ENCODE data around the gene SURF2.

The SURF2 gene

DNA sequence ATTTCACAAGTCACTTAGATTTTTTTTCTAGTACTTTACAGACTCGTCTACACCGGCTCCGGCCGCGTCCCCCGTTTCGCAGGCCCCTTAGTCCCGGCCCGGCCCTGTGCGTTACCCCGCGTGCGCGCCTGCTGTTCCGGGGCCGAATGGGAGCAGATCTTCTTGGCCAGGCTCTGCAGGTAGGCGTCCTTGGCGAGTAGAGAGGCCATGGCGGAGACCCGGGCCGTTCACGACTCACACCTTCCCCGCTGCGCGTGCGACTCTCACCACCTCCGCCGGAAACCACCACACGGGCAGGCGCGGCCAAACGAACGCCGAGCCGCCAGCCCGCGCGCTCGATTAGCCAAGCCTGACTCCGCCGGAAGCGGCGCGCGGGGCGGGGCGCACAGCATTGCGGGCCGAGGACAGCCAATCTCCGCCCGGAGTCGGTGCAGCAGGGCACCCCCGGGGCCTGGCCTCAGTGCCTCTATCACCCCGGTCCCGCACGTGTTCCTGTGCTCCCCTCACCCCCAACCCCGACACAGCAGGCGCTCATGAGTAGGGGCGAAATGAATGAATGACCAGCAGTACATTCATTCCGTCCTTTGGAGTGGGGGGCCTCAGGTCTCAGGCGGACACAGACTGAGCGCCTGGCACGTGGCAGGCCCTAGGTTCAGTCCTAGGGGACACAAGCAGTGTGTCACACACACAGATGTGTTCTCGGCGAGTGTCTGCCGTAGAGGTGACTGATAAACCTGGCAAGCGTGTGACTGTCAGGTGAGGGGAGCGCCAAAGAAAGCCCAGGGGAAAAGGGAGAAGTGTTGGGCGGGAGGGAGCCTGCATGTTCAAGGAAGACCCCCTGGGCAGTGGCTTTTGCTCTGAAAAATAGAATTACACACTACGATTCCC is 20.2 kb upstream of the SURF2 start, which contains the start of gene SURF6:
SURF6 (minus strand) TSS at position 265 of the 888 bp plus-strand sequence; CDS start at position 209, 56 bp downstream.
- no peak for DNase-seq (ENCODE audit: low read depth)

DNA sequence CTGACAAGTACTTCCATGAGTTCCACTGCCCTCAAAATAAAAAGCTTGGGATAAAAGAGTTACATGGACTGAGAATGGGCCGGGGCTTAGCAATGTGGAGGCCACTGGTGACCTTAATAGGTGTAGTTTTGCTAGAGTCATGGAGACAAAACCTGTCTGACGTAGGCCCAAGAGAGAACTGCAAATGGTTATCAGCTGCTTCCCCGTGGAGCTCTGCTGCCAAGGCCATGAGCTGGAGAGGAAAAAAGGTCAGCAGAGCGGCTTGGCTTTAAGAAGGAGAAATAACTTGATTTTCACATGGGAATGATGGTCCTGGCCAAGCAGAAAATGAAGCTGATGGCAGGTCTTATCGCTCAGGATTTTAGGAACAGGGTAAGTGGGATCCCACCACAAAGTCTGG is 16.7 kb upstream of the SURF2 start:
- DNase-seq (ENCODE audit: low read depth), result no peak

DNA sequence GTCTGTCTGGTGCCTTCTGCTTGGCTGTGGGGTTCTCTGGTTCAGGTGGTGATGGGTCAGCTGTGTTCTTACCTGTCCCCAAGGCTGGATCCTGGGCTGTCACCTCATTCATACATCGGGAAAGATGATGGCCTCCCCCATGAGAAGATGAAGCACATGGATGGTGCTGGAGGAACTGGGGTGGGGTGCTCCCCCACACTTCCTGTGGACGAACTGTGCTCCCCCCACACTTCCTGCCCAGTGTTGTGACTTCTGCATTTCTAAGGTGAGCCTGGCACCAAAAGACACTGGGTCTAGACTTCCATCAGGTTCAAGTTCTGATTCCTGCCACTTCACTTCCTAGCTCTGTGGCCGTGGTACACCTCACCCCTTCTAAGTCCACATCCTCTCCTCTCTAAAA is 16.1 kb upstream of the SURF2 start:
- DNase-seq (ENCODE audit: low read depth), result no peak

DNA sequence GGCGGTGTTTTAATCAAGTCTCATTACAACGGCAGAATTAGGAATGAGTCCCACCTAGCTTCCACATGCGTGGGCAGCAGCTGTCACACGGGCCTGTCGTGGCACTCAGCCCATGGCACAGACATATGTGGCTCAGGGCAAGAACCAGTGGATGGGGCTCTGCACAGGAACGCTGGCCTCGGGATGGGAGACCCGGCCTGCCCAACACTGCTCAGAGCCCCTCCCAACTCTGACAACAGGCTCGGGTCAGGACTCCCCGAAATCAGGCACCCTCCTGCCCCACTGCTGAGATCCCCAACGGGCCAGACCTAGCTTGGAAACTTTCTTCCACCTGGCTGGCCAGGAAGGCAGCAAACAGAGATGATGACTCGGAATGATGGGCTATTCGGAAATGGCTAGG is 15.4 kb upstream of the SURF2 start:
- no peak for DNase-seq (ENCODE audit: low read depth)

DNA sequence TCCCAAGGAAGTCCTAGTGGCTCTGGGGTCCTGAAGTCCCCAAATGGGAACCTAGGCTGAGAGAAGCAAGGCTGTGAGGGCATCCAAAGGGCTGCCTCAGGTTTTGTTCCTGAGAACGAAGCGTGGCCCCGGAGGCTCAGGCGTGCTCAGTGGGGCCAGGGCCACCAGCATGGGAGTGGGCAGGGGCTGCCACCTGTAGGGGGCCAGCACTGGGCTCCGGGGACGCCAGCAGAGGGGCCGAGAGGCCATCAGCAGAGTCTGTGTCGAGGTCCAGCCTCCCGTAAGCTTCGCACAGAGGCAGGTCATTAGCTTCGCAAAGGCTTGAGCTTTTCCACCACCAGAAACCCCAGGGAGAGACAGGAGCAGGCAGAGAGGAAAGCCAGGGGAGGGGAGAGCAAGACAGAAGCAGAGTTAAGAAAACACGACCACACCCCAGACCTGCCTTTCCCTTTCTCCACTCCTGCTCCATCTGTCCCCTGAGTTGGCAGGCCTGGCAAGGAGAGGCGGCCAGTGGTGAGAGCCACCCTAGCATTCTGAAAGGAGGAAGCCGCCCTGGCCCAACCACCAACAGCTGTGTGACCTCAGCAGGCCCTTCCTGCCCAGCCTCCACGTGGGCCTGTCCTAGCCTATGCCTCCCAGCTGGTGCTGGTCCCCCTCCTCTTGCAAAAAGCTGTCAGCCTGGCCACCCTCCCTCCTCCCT is 14.8 kb upstream of the SURF2 start:
- no peak for DNase-seq (ENCODE audit: low read depth)

DNA sequence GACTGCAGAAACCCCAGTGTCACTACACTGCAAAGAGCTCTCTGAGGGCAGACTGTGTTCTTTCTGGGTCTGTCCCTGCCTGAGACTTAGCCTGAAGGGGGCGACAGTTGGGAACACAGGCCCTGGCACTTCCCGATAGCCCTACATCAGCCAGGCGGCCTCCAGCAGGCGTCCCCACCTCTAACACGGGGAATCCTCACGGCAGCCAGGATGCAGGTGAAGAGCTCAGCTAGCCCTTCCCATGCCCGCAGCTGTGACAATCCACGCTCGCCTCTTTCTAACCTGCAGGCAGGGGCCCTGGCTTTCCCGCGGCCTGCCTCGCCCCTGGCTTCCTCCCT is 14.3 kb upstream of the SURF2 start:
- no peak for DNase-seq (ENCODE audit: low read depth)

DNA sequence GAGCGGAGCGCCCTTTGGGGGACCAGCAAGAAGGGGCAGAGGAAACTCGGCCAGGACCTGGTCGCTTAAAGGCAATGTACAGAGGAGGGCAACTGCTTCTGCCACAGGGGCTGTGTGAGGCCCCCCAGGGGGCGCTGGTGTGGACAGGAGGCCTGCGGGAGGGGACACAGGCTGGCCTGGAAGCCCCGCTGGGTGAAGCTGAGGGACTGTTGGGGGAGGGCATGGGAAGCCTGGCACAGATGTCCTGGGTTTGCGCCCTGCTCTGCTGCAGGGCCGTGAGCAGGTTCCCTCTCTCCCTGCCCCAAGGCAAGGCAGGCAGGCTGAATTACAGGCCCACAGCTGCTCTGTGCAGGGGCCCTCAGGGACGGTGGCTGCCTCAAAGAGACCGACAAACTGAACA is 13.8 kb upstream of the SURF2 start:
- DNase-seq (ENCODE audit: low read depth), result no peak

DNA sequence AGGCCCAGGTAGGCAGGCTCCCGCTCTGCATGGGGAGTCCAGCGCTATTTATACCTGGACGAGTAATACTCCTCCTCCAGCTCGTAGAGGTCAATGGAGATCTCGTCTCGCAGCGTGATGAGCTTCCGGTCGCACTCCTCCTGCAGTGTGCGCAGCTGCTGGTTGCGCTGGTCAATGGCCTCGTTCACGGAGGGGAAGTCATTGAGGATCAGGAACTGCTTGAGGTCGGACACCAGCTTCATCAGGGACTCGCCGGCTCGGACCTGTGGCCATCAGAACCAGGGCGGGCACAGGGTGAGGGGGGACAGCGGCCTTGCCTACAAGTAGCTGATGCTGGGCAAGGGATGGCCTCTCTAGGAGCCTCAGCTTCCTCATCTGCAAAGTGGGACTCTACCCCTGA is 12.3 kb upstream of the SURF2 start:
- no peak for DNase-seq (ENCODE audit: low read depth)

DNA sequence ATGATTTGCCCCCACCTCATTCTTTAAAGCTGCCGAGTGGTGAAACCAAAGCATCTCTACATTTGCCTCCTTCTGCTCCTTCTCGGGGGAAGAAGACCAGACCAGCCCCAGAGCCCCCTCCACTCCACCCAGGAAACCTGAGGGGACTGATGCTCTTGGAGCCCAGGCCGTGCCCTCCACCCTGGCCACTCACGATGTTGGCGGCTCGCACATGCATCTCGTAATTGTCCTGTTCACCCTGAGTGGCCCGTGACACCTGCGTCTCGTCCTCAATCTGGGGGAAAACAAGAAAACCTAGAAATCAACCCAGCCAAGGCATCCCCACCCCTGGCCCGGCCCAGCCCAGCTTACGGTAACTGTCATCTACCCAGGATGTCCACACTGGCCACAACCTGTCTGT is 11.4 kb upstream of the SURF2 start:
- DNase-seq (ENCODE audit: low read depth), result no peak

DNA sequence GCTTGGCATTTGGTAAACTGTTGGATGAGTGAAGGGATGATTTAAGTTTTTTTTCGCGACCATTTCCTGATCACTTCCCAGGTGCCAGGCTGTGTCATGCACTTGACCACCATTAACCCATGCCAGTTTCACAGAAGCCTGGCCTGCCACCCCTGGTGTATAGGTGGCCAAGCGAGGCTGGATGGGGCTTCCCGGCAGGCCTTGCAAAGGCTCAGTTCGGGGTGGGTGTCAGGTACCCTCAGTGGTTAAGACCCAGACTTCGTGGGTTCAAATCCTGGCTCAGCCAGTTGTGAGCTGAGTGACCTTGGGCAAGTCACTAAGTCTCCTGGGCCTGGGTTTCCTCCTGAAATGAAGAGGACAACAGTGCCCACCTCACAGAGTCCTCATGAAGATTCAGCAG is 10.8 kb upstream of the SURF2 start:
- no peak for DNase-seq (ENCODE audit: low read depth)

DNA sequence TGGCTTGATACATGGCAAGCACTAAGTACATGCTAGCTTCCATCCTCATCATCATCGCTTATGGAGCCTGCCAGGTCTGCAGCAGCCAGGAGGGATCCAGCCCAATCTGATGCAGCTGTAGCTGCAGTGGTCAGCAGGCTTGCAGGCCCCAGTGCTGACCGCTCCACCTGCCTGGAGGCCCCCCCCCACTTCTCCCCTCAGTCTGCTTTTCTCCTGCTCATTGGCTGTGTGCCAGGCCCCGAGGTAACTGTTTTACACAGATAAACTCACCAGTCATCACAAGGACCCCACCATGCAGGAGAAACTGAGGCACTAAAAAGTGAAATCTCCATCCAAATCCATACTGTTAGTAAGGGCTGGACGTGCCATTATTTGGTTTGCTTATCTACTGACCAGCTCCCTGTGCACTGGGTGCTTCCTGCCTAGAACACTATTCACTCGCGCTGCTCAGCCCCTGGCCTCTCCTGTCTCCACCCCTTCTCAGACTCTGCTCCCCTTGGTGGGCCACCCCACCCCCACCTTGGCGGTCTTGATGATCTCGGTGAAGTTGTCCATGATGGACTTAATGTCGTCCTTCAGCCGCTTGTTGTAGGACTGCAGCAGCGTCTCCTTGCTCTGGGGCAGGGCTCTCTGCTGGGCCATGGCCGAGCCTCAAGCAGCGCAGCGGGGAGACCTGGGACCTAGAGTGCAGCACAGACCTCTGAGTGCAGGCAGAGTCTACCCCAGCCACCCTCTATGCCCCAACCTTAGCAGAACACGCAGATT is 10.1 kb upstream of the SURF2 start:
- DNase-seq (ENCODE audit: low read depth), result no peak

DNA sequence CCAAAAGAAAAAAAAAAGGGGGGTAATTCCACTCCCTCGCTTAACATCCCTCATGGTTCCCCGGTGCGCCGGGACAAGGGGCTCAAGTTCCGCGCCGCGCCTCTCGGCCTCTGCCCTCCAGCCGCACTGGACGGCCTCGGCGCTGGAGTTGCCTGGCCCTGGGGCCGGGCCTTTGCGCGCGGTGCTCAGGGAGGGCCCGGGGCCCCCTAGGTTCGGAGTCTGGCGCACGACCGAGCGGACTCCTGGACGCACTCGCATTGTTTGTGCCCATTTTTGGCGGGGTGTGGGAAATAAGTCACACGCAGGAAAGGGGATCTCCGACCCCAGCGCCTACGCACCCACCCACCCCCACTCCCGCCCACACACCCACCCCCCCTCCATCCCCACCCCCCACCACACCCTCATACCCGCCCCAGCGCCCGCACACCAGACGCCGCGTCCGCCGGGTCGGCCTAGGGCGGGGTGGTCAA is 8.8 kb upstream of the SURF2 start:
- no peak for DNase-seq (ENCODE audit: low read depth)

DNA sequence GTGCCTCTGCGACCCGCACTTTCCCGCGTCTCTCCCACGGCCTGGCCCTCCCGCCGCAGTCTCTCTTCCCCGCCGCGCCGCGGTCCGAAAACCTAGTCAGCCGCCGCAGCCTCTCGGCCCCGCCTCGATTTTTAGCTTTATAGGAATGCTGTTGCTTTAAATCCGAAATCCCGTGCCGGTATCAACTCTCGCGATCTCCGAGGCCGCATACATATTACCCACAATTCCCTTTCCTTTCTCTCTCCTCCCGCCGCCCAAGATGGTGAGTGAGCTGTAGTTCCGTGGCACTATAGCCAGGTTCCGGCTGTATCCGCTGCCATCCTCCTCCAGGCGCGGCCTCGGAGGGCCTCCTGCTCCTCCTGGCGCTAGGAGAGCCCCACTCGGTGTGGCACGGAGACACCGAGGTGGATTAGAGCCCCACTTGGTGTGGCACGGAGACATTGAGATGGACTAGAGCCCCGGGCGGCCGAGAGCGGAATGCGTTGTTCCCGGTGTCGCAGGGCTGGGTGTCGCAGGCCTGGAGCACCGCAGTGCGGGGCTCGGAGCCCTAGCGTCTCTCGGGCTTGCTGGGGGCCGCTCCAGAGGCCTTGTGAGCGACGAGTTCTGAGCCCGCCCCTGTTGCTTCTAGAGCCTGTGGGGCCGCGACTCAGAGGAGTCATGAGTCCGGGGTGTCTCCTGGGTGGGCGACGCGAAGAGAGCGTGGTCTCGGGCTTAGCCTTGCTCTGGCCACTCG is 8.2 kb upstream of the SURF2 start, which contains the start of the genes MED22 and RPL7A:
MED22 (minus strand) TSS at position 147 of the 733 bp plus-strand sequence. CDS start 1,469 bp downstream, outside the sequence.
RPL7A (plus strand) TSS at position 234 of the 733 bp plus-strand sequence; CDS start at position 260, 26 bp downstream.
- DNase-seq (ENCODE audit: low read depth), result peak; percentile 66

DNA sequence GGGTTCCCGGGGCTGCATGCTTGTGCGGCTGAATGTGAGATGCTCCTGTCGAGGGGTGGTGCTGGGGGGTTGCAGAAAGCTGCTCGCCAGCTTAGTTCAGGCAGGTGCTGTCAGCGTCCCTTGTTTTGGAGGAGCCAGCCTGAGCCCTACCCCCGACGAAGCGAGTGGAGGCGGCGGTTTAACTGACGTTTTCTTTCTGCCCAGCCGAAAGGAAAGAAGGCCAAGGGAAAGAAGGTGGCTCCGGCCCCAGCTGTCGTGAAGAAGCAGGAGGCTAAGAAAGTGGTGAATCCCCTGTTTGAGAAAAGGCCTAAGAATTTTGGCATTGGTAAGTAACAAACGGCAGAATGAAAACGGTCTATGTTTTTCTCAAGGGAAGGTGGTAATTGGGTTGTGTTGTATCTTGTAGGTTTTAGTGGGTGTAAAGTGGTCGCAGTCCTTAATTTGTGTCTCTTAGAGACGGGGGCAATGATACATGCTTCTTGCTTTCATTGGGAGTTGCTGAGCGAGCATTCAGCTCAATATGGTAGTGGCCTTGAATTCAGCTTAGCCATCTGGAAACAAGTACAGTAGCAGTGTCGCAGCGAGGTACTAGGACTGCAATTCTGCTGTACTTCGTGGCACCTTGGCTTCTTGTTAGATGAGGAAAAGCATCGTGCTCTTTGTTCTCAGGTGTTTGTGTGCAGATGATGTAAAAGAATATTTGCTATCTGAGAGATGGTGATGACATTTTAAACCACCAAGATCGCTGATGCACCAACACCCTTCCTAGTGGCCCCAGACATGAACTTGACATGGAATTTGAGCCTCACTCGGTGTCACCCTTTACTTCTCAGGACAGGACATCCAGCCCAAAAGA is 7.4 kb upstream of the SURF2 start:
- DNase-seq (ENCODE audit: low read depth), result no peak

DNA sequence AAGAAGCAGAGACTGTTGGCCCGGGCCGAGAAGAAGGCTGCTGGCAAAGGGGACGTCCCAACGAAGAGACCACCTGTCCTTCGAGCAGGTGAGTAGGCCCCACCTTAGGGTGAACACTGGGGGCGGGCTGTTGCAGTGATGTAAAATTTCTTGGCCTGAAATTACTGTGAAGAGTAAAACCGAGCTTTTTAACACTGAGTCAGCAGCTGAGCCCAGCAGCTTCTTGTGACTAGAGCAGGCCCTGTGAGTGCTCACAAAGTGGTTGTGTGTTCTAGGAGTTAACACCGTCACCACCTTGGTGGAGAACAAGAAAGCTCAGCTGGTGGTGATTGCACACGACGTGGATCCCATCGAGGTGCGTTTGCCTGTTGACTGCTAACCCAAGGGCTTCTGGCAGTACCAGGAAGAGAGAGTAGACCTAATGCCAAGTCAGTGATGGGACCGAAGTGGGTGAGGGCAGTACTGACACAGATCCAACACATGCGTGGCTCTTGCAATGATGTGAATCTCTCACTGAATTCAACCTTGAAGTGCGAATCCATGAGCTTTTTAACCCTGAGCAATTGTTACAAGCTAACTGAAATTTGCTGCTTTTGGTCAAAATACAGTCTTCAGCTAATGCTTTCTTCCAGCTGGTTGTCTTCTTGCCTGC is 6.3 kb upstream of the SURF2 start:
- no peak for DNase-seq (ENCODE audit: low read depth)

DNA sequence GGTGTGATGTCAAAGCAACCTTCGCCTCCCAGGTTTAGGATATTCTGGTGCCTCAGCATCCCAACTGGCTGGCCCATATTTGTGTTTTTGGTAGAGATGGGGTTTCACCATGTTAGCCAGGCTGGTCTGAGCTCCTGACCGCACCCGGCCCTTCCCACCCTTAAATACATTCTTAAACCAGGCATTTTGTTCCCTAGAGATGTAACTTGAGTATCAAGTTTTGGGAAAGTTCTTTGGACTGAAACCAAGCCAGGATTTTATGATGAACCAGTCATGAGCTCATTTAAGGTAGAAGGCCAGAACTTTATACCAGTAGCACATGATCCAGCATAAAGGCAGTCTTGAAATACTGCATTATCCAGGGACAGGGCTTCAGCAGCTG is 4.8 kb upstream of the SURF2 start:
- DNase-seq (ENCODE audit: low read depth), result no peak

DNA sequence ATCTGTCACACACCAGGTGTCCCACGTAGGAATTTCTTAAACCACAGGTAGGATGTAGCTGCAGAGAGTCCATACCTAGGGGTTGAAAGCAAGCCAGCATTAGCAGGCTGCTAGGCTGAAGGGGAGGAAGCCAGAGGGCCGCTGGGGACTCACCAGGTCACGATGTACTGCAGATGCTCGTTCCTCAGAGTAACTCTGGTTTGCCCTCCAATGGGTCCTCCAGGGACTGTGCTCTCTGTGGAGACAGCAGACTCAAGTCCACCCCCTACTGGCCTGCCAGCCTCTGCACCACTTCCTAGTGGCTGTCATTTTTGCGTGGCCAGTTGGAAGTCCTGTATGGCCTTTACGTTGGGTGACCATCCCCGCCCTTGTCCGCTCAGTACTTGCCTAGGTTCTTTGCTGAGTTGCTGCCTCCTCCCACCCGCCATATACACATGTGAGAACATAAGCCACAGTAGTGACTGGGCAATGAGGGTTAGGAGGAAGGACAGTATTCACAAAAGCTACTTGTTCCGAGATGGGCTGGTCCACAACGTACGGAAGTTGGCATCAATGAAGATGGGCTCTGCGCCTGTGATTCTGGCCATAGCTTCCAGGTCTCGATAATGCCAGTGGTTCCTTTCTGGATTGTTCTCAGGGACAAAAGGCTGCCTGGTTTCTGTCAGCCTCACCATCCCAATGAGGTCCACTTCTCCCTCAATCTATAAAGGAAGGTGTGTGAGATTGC is 4.3 kb upstream of the SURF2 start:
- no peak for DNase-seq (ENCODE audit: low read depth)

DNA sequence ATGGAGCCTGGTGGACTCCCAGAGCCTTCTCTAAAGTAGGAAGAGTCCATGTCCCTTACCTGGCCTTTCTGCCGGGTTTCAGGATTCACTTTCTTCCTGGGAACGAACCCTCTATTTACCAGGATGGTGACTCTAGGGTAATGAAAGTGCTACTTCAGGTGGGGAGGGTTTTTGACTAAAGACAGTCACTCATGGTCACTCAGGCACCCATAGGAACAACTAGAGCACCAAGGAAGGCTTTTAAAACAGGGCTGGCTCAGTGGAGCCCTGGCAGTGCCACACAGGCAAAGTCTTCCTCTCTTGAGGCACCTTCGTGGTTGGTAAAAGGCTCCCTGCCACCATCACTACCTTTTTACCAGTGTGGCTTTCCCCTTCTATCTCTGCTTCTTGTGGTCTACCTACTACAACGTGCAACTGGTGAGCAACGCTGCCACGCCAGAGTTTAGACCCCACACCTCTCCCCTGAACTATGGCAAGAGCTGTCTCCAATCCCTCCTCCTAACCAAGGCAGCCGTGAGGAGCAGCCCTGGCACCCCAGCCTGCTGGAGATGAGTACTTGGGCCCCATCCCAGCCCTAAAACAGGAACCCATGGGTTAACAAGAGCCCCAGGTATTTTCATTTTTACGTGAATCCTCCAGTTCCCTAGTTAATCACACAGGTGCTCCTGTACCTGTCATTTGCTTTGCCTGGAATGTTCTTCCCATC is 3.6 kb upstream of the SURF2 start:
- no peak for DNase-seq (ENCODE audit: low read depth)

DNA sequence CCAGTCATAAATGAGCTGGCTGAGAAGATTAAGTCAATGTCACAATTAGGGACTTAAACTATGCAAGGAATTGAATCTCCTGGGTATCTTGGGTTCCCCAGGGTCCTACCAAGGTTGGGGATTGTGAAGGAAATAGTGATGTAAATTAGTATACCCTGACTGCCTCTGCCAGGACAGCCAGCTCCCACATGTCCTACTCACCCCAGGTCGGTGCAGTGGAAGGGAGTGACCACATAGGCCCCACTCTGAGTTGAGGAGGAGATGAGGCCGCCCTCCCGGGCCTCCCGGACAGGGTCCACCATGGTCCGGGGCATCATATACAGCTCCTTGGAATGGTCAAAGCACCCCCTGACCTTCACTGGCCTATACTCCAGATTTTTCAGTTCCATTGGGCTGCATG is 2.8 kb upstream of the SURF2 start:
- no peak for DNase-seq (ENCODE audit: low read depth)
